Rectal smooth muscle tissue (tissue), 1 donor: ENCODE measurements around the gene FGGY.
"Not testable (repeated sequence)": the region's sequence is repeated elsewhere in the genome, so short reads cannot be mapped to it uniquely, and the experiment has no call there.

Source experiments
- H3K27ac ChIP-seq: one replicate; pipeline ENCODE4 v1.7.0; 2013; ENCODE audit warnings: low read depth, low read length, inconsistent platforms
- H3K27me3 ChIP-seq: one replicate; pipeline ENCODE4 v1.7.0; 2013; ENCODE audit warnings: low read length; ENCODE audit not compliant: control insufficient read depth, insufficient read depth
- H3K36me3 ChIP-seq: one replicate; pipeline ENCODE4 v1.7.0; 2013; ENCODE audit warnings: low read length; ENCODE audit not compliant: control insufficient read depth, insufficient read depth
- H3K4me1 ChIP-seq: one replicate; pipeline ENCODE4 v1.7.0; 2013; ENCODE audit warnings: low read length; ENCODE audit not compliant: control insufficient read depth, insufficient read depth
- H3K4me3 ChIP-seq: one replicate; pipeline ENCODE4 v1.7.0; 2013; ENCODE audit warnings: low read length
- H3K9ac ChIP-seq: one replicate; pipeline ENCODE4 v1.7.0; 2013; ENCODE audit warnings: low read length

FGGY gene

GRCh38 chr1:59714966-59715365 lies 418.1 kb downstream of the FGGY start:
- Histone ChIP-seq H3K9ac (no peak overlapping the region), H3K4me3 (no peak overlapping the region), H3K4me1 (no peaks in the 10 kb centered on the region), H3K27ac (no peak overlapping the region), H3K36me3 (no peaks in the 10 kb centered on the region), H3K27me3 (no peaks in the 10 kb centered on the region)

GRCh38 chr1:59716832-59717231 lies 419.9 kb downstream of the FGGY start:
- Histone ChIP-seq H3K27ac (no peak overlapping the region), H3K4me1 (no peaks in the 10 kb centered on the region), H3K9ac (no peak overlapping the region), H3K4me3 (no peak overlapping the region), H3K36me3 (no peaks in the 10 kb centered on the region), H3K27me3 (no peaks in the 10 kb centered on the region)

- H3K27ac ChIP-seq = no peak overlapping the region
- no peak overlapping the region for H3K9ac ChIP-seq
- no peak overlapping the region for H3K4me3 ChIP-seq
- H3K27me3 ChIP-seq = no peaks in the 10 kb centered on the region
- no peaks in the 10 kb centered on the region for H3K4me1 ChIP-seq
- H3K36me3 ChIP-seq = no peaks in the 10 kb centered on the region
These were observed 421.4 kb downstream of the FGGY start for GRCh38 chr1:59718064-59718988.

- Histone ChIP-seq H3K27ac (no peak overlapping the region), H3K36me3 (no peaks in the 10 kb centered on the region), H3K27me3 (no peaks in the 10 kb centered on the region), H3K9ac (no peak overlapping the region), H3K4me3 (no peak overlapping the region), H3K4me1 (no peaks in the 10 kb centered on the region)
These were observed 422.1 kb downstream of the FGGY start for GRCh38 chr1:59718989-59719360.

GRCh38 chr1:59720326-59721115 lies 423.6 kb downstream of the FGGY start:
- Histone ChIP-seq H3K27ac (no peak overlapping the region), H3K27me3 (no peaks in the 10 kb centered on the region), H3K36me3 (no peaks in the 10 kb centered on the region), H3K9ac (no peak overlapping the region), H3K4me1 (no peaks in the 10 kb centered on the region), H3K4me3 (no peak overlapping the region)

GRCh38 chr1:59730302-59730701 lies 433.4 kb downstream of the FGGY start:
- H3K27ac ChIP-seq = peak overlapping the region; percentile 93
- H3K27me3 ChIP-seq = no peaks in the 10 kb centered on the region
- H3K4me1 ChIP-seq = peaks cover 35% of the 10 kb centered on the region
- H3K36me3 ChIP-seq = no peaks in the 10 kb centered on the region
- no peak overlapping the region for H3K9ac ChIP-seq
- no peak overlapping the region for H3K4me3 ChIP-seq

- Histone ChIP-seq H3K27ac (peak overlapping the region; percentile 93), H3K4me1 (peaks cover 35% of the 10 kb centered on the region), H3K36me3 (no peaks in the 10 kb centered on the region), H3K27me3 (no peaks in the 10 kb centered on the region), H3K4me3 (no peak overlapping the region), H3K9ac (no peak overlapping the region)
These were observed 434.0 kb downstream of the FGGY start for GRCh38 chr1:59730759-59731478.

- Histone ChIP-seq H3K27ac (peak overlapping the region; percentile 93), H3K4me3 (peak overlapping the region; percentile 17), H3K36me3 (no peaks in the 10 kb centered on the region), H3K9ac (no peak overlapping the region), H3K4me1 (peaks cover 35% of the 10 kb centered on the region), H3K27me3 (no peaks in the 10 kb centered on the region)
These were observed 434.7 kb downstream of the FGGY start for GRCh38 chr1:59731591-59731990.

- no peaks in the 10 kb centered on the region for H3K27me3 ChIP-seq
- H3K4me1 ChIP-seq = peaks cover 35% of the 10 kb centered on the region
- H3K4me3 ChIP-seq = no peak overlapping the region
- H3K36me3 ChIP-seq = no peaks in the 10 kb centered on the region
- no peak overlapping the region for H3K9ac ChIP-seq
- peak overlapping the region; percentile 93 for H3K27ac ChIP-seq
These were observed 435.5 kb downstream of the FGGY start for GRCh38 chr1:59732214-59732955.

GRCh38 chr1:59733443-59734141 lies 436.7 kb downstream of the FGGY start:
- Histone ChIP-seq H3K36me3 (no peaks in the 10 kb centered on the region), H3K27me3 (no peaks in the 10 kb centered on the region), H3K4me1 (peaks cover 35% of the 10 kb centered on the region), H3K9ac (no peak overlapping the region), H3K27ac (no peak overlapping the region), H3K4me3 (no peak overlapping the region)

- H3K36me3 ChIP-seq, H3K9ac ChIP-seq, H3K27me3 ChIP-seq, H3K27ac ChIP-seq, H3K4me3 ChIP-seq: not testable (repeated sequence)
- H3K4me1 ChIP-seq = peaks cover 23% of the 10 kb centered on the region
These were observed 439.0 kb downstream of the FGGY start for GRCh38 chr1:59735927-59736326.
